HL-60 (cell line): ENCODE measurements around the gene RALGAPB.

Source experiments
- GABPA ChIP-seq: IDR thresholded peaks from 2 replicates; pipeline ENCODE4 v1.6.1; 2012; ENCODE audit warnings: low read depth
- POLR2AphosphoS5 ChIP-seq: IDR thresholded peaks from 2 replicates; pipeline ENCODE4 v1.6.1; 2012; ENCODE audit warnings: low read depth
- REST ChIP-seq: IDR thresholded peaks from 2 replicates; pipeline ENCODE4 v1.6.1; 2012; ENCODE audit warnings: low read depth; ENCODE audit not compliant: insufficient replicate concordance
- SPI1 ChIP-seq: IDR thresholded peaks from 2 replicates; pipeline ENCODE4 v1.6.1; 2012; ENCODE audit warnings: low read depth, mild to moderate bottlenecking, borderline replicate concordance
- TF ChIP-seq, protein P1 (sequence below): IDR thresholded peaks from one replicate; pipeline ENCODE4 v1.5.1; 2011; ENCODE audit warnings: low read length, control low read depth, inconsistent platforms; ENCODE audit not compliant: insufficient read depth

- TF ChIP-seq, protein P1, sequence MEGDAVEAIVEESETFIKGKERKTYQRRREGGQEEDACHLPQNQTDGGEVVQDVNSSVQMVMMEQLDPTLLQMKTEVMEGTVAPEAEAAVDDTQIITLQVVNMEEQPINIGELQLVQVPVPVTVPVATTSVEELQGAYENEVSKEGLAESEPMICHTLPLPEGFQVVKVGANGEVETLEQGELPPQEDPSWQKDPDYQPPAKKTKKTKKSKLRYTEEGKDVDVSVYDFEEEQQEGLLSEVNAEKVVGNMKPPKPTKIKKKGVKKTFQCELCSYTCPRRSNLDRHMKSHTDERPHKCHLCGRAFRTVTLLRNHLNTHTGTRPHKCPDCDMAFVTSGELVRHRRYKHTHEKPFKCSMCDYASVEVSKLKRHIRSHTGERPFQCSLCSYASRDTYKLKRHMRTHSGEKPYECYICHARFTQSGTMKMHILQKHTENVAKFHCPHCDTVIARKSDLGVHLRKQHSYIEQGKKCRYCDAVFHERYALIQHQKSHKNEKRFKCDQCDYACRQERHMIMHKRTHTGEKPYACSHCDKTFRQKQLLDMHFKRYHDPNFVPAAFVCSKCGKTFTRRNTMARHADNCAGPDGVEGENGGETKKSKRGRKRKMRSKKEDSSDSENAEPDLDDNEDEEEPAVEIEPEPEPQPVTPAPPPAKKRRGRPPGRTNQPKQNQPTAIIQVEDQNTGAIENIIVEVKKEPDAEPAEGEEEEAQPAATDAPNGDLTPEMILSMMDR: no peak
- TF ChIP-seq GABPA (no peak), POLR2AphosphoS5 (no peak), REST (no peak), SPI1 (no peak)
Observed at GRCh38 chr20:38550274-38550673, 77.6 kb downstream of the RALGAPB start.
